HG03175 (cell line): ENCODE measurements around the gene PRIMA1.

Experiments
- ATAC-seq: cut with Tn5 transposase; IDR thresholded peaks from one replicate; pipeline ENCODE4 v1.9.1; 2021; ENCODE audit warnings: mild to moderate bottlenecking, moderate library complexity; ENCODE audit not compliant: unreplicated experiment

Gene PRIMA1

DNA sequence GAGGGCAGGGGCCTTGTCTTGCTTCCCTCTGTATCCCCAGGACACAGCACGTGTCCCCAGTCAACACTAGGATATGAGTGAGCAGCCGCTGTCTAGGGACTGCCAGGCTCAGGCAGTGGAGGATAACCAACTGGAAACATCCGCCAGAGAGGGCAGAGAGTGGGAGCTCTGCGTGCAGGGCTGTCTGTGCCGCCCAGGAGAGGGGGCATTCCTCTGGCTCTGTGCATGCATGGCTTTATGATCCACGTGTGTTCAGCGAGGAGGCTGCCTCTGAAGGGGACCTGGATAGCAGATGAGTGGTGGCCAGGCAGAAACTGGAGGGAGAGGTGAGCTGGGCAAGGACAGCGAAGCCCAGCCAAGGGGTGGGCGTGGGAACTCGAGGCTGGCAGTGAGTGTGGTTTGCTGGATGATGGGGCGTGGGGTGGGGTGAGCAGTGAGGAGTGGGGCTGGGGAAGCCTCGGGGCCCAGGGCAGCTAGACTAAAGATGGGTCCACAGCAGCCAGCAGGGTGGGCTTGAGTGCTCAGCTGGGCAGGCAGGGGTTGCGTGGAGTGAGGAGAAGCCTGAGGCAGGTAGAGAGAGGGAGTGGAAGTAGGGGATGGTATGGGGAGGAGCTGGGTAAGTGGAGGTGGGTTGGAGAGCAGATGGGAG, 72.9 kb downstream of the PRIMA1 start:
- ATAC-seq = no peak

DNA sequence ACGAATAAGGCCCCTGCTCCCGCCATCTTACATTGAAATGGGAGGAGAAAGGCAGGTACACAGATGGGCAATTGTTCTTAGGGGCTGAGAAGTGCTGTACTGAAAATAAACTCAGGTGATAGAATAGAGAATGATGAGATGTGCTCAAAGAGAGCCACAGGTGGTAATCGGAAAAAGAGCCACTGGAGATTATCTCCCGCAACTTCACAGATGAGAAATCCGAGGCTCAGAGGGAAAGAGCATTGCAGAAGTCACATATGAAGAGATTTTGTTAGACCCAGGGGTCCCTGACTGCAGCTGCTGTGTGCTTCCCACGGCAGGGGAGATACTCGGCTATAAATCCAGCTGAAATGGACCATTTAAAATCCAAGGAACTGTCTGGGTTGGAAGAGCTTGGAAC, 73.7 kb downstream of the PRIMA1 start:
- ATAC-seq = no peak

DNA sequence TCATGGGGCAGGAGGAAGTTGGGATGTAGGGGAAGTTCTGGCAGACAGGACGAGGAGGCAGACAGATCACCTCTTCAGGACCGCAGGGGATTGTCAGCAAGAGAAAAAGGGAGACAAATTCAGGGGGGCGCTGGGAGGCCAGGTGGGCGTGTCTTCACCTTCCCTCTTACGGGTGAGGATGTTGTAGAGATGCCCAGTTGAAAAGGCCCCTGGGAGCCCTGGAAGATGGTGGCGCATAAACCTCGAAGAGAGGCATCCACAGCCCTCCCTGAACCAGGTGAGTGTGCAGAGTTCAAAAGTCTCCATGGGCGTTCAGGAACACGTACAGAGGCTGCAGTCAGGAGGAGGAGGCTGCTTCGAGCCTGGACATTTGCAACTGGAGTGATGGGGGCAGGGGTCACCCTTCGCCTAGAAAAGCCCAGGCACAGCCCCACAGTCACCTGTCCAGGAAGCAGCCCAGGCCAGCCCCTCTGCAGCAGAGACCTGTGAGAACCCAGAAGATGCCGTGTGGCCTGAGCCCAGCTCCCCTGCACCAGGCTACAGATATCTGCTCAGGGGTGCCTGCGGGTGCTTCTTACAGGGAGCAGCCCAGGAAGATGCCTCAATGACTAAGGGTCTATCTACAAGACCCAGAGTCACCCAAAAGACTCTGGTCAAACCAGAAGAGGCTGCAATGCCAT, 74.4 kb downstream of the PRIMA1 start:
- no peak for ATAC-seq

DNA sequence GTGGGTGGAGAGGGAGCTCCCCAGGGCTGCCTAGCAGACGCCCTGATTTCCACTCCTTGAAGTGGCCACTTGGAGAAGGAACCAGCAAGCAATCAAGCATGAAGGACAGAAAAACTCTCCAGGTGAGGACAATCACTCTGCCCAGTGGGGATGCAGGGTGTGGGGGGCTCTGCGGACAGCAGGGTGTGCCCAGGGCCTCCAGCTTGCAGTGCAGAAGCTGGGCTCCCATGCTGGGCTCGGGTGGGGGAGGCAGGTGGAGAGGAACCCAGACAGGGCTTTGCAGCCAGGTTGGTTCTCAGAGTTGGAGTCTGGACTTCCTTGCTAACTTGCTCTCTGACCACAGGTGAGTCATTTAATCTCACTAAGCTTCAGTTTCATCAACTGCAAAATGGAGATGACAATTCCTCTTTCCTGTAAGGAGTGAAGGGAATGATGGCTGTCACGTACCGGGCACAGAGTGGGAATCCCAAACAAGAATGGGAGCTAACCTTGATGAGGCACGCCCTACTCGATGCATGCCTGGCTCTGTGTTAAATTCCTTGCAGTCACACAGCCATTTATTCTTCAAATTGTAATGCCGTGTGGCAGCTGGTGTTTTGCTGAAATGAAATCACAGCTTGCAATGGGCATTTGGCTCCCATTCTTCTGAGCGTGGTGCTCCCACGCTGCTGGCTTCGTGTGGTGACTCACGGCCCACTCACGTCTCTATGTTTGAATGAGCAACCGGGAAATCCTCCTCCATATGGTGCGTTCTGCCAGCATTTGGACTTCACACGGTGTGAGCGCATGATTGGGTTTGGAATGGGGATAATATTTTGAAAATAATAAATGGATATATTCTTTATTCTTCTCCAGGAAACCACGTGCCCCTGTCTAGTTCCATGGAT, 75.2 kb downstream of the PRIMA1 start:
- no peak for ATAC-seq

DNA sequence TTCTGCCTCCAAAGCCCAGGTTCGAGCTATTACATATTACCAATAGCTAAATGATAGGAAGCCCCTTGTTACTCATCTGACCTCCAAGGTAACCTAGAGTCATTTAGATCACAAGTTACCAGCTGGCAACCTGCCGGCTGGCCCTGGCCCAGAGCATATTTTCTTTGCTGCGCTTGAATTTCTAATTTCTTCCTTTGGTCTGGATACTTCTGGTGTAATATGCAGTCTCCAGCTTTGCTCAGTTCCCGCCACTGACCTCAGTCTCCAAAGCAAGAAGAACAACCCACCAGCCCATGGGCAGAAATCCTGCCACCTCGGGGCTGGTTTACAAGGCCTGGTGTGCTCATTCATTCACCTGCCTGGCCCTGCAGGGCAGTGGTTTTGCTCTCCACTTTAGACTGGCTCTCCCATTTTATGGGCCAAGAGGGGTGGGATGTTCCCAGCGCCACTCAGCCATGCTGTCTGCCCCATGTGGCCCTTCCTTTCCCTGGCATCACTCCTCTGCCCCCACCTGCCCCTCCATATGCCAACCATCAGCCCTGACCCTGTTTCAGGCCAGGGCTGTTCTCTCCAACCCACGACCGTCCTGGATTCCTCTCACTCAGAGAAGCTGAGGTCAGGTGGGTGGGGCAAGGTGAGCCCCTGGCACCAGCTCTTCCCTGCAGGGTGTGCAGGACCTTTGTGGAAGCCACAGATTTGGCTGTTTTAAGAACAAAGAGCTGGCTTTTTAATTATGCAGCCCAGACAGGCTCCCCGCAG, 76.0 kb downstream of the PRIMA1 start:
- no peak for ATAC-seq

DNA sequence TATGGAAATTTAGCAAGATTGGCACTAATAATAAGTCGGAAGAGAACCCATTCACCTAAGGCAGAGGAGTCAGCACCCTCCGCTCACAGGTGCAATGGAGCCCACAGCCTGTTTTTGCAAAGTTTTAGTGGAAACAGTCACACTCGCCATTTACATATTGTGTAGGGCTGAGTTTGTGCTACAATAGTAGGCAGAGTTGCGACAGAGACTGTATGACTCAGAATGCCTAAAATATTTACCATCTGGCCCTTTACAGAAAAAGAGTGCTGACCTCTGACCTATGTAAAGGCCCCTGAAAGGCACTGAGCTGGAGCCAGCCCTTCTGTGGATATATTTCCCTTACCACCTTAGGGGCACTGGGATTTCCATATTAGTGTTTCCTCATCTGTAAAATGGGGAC, 79.0 kb downstream of the PRIMA1 start:
- no peak for ATAC-seq

DNA sequence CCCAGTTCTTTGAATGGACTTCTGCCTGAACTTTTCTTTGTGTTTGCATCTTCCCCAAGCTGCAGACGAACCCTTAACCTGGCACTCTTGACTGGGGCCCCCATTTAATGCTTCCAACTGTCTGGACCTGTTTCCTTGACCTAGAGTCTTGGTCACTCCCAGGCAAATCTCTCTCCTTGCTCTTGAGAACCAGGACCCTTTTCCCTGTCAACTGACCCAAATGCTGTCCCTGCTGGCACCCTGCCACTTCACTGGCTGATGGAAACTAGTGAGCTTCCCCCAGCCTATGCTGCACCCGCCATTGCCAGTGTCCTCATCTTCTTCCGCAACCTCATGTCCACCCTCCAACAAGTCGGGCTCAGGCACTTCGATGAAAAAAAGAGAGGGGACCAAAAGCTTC, 79.5 kb downstream of the PRIMA1 start:
- ATAC-seq = no peak

DNA sequence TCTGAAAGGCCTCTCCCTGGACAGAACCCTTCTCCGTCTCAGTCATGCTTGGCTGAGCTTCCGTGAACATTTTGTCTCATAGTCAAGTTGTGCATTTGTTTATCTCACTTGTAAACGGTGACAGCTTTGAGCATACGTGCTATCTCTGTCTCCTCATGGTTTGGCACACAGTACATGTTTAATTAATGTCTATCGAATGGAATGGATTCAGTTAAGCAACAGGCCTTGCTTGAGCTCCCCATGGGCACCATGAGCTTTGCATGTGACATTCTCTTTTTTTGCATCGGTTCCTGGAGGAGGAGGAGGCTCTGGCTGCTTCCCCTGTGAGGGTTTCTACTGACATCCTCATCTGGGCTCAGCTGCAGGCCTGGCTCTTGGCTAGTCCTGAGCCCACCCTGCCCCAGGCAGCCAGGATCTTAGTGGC, 80.0 kb downstream of the PRIMA1 start:
- no peak for ATAC-seq

DNA sequence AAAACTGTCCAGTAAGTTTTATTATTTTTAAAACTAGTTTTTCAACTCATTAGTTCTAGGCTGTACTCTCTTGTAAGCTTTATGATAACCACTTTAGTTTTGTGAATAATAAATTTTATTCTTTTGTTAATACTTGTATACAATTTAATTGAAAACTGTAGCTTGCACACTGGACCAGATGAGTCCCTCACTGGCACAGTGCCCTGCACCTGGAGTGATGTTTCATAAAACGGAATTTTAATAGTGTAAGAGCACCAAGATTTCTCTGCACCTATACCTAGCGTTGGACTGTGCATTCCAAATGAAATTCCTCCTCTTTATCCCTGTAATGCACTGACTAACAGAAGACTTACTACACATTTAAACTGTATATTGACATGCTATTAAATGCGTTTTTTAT, 80.8 kb downstream of the PRIMA1 start:
- ATAC-seq = no peak

DNA sequence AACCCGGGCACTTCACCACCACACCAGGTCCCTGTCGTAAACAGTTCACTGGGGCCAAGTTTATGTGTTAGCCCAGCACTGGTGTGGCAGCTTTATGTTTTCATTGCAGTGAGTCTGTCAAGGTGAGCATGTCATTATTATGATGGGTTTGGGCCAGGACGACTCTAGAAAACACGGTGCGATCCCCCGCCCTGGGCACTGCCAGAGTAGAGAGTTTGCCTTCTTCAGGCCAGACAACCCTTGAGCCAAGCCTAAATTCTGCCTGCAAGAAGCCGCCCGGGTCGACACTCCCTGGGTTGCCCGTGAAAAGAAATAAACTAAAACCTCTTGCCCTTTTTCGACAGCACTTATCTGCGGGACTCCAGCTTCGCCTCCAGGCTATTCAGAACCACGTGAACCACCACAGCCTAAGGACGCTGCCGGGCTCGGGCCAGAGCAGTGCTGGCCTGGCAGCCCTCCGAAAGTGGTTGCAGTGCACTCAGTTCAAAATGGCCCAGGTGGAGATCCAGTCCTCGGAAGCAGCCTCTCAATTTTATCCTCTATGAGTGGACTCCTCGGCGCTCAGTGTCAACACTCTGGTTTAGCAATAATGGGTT, 81.8 kb downstream of the PRIMA1 start:
- no peak for ATAC-seq

DNA sequence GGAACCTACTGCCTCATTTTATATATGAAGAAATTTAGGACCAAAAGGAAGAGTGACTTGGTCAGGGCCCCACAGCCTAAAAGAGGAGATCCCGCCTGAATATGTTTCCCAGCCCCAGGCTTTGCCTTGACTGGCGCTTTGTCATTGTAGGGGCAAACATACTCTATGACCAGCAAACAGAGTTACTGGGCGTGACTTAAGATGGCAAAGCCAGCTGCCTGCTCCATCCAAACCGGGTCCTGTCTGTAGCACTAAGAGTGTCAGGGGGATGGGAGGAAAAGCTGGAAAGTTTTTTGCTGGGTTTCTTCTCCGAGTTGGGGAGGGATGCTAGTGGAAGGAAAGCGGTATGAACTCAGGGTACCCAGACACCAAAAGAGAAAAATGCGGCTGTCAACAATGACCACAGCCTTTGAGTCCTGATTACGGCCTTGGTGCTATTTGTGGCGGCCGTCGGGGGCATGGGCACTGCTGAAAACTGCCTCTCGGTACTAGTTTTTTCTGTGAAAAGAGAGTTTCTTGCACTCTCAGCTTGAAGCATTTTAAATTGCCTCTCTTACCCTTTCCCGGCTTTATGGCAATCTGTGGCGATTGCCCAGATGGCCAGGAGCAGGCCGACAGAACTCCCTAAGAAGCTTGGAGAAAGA, 82.7 kb downstream of the PRIMA1 start:
- ATAC-seq = no peak

DNA sequence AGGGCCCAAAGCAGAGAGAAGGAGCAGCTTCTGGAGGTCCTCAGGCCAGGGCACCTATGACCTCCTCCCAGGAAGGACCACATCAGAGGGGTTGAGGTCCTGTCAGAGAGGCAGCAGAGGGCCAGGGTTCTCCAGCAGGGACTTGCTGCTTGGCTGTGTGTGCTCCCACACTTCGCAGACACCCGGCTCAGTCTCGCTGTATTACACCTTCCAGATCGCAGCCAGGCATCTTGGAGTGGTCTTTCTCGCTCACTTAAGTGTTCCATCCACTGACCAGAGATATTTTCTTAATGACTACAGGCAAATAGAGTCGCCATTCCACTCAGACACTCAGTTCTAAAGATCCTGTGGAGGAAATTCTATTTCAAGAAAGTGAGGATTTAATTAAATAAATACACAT, 84.3 kb downstream of the PRIMA1 start:
- no peak for ATAC-seq

DNA sequence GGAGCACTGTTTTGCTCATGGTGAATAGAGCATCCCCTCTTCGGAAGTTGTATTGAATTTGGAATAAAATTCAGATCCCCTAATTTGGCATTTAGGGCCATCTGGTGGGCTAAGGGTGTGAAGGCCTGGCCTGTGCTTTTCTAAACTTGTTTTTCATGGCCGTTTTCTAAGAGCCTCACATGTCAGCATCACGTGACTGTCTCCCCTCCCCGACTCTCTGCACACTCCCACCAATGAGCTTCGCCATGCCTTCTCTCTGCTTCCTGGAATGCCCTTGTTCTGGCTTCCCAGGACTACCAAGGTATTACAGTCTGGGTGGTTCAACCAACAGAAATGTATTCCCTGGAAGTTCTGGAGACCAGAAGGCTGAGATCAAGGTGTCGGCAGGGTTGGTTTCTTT, 85.3 kb downstream of the PRIMA1 start:
- ATAC-seq = no peak

DNA sequence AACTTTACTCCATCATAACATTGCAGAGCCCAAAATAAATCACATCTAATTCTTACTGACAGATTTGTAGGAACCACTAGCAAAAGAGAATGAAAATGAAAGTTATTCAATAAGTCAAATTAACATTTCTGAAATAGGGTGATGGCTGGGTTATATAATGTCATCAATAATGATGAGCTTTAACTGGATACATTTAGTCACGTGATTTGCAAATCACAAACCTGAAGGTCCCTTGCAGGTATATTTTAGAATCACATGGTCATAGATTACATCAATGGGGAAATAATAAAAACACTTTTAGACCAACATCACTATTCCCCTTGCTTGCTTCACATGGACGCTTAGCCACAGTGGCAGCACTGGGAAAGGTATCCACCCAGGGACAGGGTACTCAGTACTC, 86.7 kb downstream of the PRIMA1 start:
- no peak for ATAC-seq

DNA sequence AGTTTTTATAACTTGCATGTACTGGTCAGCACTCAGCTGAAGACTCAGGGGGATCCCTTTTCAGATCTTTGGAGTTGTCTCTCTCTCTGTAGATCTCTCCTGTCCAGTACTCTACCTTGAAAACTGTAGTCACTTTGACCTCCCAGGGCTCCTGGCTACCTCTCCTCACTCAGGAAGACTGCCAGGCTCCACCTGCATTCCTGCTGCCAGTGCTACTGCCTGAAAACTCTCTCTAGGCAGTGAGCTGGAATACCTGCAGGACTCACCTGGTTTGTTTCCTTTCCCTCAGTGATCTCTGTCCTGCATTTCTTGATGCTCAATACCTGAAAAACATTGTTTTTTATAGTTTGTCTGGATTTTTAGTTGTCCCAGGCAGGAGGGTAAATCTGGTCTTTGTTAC, 87.4 kb downstream of the PRIMA1 start:
- no peak for ATAC-seq

DNA sequence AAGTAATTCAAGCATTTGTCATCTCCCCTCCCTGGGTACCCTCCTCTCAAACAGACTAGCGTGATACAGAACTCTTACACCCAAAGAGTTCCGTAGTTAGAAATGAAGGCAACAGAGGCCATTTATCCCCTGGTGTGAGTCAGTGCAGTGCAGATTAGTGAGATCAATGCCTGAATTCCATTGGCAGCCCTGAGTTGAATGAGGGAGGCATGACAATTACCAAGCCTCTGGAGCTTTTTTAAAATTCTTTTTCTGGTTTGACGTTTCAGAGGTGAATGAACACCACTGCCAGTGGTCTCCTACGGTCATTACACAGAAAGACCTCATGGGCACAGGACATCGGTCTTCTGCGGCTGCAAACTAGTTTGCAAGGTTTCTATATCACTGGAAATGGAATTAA, 94.4 kb downstream of the PRIMA1 start:
- no peak for ATAC-seq

DNA sequence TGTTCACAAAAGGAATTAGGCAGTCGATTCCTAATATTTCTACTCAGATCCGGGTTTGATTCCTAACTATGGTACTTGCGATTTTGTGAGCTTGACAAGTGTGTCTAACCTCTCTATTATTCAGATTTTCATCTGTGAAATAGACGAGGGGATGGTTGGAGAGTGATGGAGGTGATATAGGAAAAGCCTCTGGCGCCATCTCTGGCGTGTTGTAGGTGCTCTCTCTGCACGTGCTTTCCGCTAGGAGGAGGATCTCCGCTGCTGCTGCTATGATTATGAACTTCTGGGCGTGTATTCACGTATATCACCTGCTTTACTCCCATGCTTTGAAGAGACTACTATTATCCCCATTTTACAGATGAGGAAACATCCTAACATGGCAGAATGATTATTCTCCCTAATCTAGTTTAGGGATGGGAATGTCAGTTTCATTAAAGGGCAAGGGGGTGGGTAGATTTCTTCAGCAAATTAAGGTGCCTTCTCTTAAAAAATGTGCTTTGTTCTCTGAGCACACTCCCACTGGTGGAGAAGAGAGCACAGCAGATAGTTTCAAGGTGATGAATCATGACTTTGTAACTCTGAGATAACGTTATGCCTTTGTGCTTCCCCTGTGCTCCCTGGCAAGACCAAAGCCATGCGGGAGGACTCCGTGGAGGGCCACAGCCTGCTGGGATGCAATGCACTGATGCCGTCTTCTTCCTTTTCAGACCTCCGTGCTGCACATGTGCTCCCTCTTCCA, 97.1 kb downstream of the PRIMA1 start:
- no peak for ATAC-seq

DNA sequence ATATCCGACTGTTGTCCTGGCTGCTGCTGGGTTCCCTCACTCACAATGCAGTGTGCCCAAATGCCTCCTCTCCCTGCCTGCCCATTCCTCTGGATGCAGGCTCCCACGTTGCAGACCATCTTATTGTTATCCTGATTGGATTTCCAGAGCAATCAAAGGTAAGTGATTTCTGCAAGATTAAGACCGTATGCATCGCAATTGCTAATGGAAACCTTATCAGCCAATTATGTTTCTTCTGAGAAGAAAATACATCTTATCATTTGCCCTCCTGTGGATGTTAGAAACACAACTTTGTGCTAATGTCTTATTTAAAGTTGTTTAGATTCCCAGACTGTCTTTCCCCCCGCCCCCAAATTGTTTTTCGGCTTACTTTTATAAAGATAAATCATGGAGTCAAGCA, 98.1 kb downstream of the PRIMA1 start:
- no peak for ATAC-seq

DNA sequence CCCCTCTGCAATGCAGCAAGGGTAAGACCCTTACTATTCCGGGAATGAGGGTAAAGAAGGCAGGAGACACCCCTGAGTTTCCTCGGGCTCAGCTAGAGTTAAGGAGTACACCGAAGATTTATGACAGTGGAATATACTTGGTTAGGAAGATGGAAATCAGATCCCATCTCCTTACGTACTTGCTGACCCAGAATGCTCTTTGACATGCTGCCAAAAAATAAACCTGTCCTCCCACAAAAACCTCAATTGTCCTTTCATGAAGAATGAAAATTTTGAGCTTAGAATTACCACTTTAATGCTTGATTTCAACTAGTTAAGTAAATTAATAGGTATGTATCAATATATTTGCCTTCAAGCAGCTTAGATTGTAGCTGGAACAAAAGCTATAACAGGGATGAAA, 99.5 kb downstream of the PRIMA1 start:
- no peak for ATAC-seq

DNA sequence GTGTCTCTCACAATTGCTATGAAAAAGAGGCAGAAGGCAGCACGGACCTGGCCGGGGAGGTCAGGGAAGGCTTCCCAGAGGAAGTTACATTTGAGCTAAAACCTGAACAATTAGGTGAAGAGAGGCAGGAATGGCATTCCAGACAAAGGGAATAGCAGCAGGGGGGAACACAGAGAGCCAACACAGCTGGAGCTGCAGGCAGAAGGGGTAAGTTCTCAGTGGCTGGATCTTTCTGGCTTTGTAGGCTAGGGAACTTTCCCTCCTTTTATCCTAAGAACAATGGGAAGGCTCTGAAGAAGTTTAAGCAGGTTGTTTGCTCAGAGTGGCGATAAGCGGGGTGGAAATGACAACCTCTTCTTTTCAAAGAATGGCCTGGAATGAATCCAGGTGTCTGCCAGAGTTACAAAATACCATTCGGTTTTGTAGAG, 100.0 kb downstream of the PRIMA1 start:
- ATAC-seq = no peak
